ENCODE data around the gene CCT2.

Gene CCT2

GRCh38 chr12:69563166-69563762, 22.0 kb upstream of the CCT2 start:
- DNase-seq, result no peak
- H3K36me3 ChIP-seq, result peaks cover 13% of the 10 kb centered on the region
- no peaks in the 10 kb centered on the region for H3K9me3 ChIP-seq (ENCODE audit: severe bottlenecking)
- H3K27me3 ChIP-seq (ENCODE audit: insufficient read depth, low read depth, severe bottlenecking), result no peaks in the 10 kb centered on the region
- H3K4me3 ChIP-seq (ENCODE audit: low read depth, low read length), result no peak overlapping the region
- TF ChIP-seq, protein P1, sequence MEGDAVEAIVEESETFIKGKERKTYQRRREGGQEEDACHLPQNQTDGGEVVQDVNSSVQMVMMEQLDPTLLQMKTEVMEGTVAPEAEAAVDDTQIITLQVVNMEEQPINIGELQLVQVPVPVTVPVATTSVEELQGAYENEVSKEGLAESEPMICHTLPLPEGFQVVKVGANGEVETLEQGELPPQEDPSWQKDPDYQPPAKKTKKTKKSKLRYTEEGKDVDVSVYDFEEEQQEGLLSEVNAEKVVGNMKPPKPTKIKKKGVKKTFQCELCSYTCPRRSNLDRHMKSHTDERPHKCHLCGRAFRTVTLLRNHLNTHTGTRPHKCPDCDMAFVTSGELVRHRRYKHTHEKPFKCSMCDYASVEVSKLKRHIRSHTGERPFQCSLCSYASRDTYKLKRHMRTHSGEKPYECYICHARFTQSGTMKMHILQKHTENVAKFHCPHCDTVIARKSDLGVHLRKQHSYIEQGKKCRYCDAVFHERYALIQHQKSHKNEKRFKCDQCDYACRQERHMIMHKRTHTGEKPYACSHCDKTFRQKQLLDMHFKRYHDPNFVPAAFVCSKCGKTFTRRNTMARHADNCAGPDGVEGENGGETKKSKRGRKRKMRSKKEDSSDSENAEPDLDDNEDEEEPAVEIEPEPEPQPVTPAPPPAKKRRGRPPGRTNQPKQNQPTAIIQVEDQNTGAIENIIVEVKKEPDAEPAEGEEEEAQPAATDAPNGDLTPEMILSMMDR (IDR thresholded peaks at IDR 0.05; ENCODE audit: low read depth, low read length), result no peak
- H3K27ac ChIP-seq, result no peak overlapping the region

DNA sequence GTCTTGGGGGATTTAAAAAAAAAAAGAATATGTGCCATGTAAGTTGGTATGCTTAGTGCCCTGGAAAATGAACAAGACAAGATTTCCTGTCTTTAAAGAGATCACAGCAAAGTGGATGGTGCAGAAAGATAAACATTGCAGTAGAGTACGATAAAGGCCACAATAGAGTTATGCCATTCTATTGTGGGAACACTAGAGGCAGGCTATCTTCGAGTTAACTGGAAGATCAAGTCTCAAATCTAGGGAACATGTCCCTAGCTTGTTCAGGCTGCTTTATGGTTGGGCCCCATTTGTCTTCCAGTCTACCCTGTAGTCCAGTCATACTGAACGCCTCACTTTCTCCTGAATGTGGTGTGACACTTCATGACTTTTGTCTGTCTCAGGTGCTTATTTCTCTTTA, 18.7 kb upstream of the CCT2 start:
- Histone ChIP-seq H3K36me3 (peaks cover 32% of the 10 kb centered on the region), H3K4me3 (ENCODE audit: low read depth, low read length) (no peak overlapping the region), H3K9me3 (ENCODE audit: severe bottlenecking) (no peaks in the 10 kb centered on the region), H3K27me3 (ENCODE audit: insufficient read depth, low read depth, severe bottlenecking) (no peaks in the 10 kb centered on the region), H3K27ac (no peak overlapping the region)
- no peak for DNase-seq
- TF ChIP-seq, protein P1 (IDR thresholded peaks at IDR 0.05; ENCODE audit: low read depth, low read length), result peak; percentile 8; the same call in 1 of the 2 replicates

- Histone ChIP-seq H3K27me3 (ENCODE audit: insufficient read depth, low read depth, severe bottlenecking) (no peaks in the 10 kb centered on the region), H3K4me3 (ENCODE audit: low read depth, low read length) (no peak overlapping the region), H3K9me3 (ENCODE audit: severe bottlenecking) (no peaks in the 10 kb centered on the region), H3K36me3 (peaks cover 47% of the 10 kb centered on the region), H3K27ac (no peak overlapping the region)
- TF ChIP-seq, protein P1 (IDR thresholded peaks at IDR 0.05; ENCODE audit: low read depth, low read length), result no peak
- no peak for DNase-seq
Measured at GRCh38 chr12:69569236-69569635, 16.0 kb upstream of the CCT2 start.

- DNase-seq, result no peak
- Histone ChIP-seq H3K36me3 (peaks cover 51% of the 10 kb centered on the region), H3K4me3 (ENCODE audit: low read depth, low read length) (no peak overlapping the region), H3K27ac (no peak overlapping the region), H3K9me3 (ENCODE audit: severe bottlenecking) (no peaks in the 10 kb centered on the region), H3K27me3 (ENCODE audit: insufficient read depth, low read depth, severe bottlenecking) (no peaks in the 10 kb centered on the region)
- TF ChIP-seq, protein P1 (IDR thresholded peaks at IDR 0.05; ENCODE audit: low read depth, low read length), result no peak
Measured at GRCh38 chr12:69570000-69570516, 15.2 kb upstream of the CCT2 start.

DNA sequence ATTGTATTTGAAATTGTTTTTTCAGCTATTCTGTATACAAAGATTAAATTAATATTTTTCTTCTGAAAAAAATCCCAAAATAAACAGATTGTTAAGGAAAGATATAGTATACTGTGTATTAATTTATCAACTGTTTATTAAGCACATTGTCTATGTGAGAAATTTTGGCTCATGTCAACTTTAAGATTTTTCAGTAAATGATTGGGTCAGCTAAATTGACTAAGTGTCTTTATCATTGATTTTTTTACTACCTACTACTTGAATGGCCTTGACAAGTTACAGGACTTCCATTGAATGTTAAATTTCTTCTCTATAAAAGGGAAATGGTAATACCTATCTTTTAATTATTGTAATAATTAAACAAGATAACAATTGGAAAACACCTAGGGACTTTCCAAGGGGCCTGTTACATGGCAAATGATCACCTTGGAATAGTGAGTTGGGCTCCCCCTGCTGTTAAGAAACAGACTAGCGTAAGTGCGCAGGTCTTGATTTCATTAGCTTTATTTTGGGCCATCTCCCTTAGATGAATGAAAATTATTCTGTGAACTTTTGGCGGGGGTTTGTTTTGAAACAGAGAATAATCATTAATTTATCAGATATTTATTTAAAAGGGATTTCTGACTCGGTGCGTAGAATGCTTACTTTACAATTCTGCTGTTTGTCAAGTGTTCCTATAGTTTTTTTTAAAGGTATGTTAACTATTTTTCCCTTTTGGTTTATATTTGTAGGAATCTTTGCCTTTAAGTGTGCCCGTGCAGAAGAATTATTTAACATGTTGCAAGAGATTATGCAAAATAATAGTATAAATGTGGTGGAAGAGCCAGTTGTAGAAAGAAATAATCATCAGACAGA, 14.5 kb upstream of the CCT2 start:
- DNase-seq, result peak; percentile 52
- no peak overlapping the region for H3K4me3 ChIP-seq (ENCODE audit: low read depth, low read length)
- H3K9me3 ChIP-seq (ENCODE audit: severe bottlenecking), result no peaks in the 10 kb centered on the region
- H3K27ac ChIP-seq, result no peak overlapping the region
- no peaks in the 10 kb centered on the region for H3K27me3 ChIP-seq (ENCODE audit: insufficient read depth, low read depth, severe bottlenecking)
- TF ChIP-seq, protein P1 (IDR thresholded peaks at IDR 0.05; ENCODE audit: low read depth, low read length), result peak; percentile 64
- peaks cover 55% of the 10 kb centered on the region for H3K36me3 ChIP-seq

All from WERI-Rb-1 (cell line).